Stimulated activated CD8-positive, alpha-beta memory T cell treated with anti-CD3 and anti-CD28 coated beads, Interleukin-7, amount 100 ng/mL, for 48 hours (primary cell): ENCODE measurements around the gene MOB3B.
A peak's percentile ranks its signal among the peaks of the same experiment; 100 is the strongest.

Experiments used
- DNase-seq, 2 donors: peaks; one replicate each; pipeline ENCODE4 v3.0.0-alpha.2; 2020; ENCODE audit warnings: low read depth in 1 of 2; ENCODE audit errors: extremely low read depth in 1 of 2

MOB3B gene

GRCh38 chr9:27529316-27530278 is at the start of gene MOB3B:
MOB3B (minus strand) TSS chr9:27529814; CDS start chr9:27455550, 74,264 bp downstream.
- DNase-seq, result peak; percentile 60

- peak; percentile 80 to 97 for DNase-seq
Measured at GRCh38 chr9:27573634-27574590, 44.3 kb upstream of the MOB3B start.

GRCh38 chr9:27572918-27573633 is 43.5 kb upstream of the MOB3B start, which contains the start of gene C9orf72:
C9orf72 (minus strand) TSS chr9:27573481; CDS start chr9:27567120, 6,361 bp downstream.
- peak; percentile 74 to 77 for DNase-seq

DNA sequence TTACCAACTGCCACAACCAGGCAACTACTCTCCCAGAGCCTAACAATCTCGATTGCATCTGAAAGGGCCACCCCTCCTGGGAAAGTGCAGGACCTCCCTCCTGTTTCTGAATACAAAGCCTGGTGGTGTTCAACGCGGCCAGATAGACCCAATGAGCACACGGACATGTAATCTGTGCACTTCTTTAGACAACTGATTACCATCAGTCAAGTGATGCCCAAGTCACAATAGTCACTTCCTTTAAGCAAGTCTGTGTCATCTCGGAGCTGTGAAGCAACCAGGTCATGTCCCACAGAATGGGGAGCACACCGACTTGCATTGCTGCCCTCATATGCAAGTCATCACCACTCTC is 42.9 kb upstream of the MOB3B start:
- DNase-seq, result peak in 1 of 2 donors; percentile 57

DNA sequence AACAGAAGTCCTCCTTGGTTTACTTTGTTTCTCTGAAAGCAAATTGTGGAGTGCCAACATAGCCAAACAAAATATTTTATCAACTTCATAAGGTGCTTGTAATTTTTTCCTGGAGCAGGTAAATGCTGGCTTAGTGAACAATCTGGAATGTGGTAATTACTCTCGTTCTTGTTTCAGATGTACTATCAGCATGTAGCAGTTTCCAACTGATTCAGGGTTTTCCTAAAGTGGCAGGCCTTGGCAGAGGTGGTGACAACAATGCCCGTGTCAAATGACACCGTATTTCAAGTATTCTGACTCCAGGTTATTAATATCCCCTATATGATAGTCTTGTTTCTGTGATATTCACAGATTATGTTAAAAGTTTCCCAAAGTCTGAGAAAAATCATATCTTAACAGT is 42.4 kb upstream of the MOB3B start:
- no peak for DNase-seq

- no peak for DNase-seq
Measured at GRCh38 chr9:27571011-27571410, 41.4 kb upstream of the MOB3B start.

DNA sequence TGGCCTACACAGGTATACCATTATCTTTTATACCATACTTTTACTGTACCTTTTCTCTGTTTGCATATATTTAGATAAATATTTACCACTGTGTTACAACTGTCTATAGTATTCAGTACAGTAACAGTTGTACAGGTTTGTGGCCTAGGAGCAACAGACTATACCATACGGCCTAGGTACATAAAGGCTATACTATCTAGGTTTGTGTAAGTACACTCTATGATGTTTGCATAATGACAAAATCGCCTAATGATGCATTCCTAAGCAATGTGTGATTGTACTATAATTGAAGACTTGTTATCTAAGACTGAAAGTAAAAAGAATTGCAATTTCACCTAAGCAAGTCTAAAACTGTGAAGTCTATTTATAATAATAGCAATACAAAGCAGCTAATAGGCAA is 39.8 kb upstream of the MOB3B start:
- DNase-seq, result no peak

- DNase-seq, result no peak
Measured at GRCh38 chr9:27566118-27566517, 36.5 kb upstream of the MOB3B start.

DNA sequence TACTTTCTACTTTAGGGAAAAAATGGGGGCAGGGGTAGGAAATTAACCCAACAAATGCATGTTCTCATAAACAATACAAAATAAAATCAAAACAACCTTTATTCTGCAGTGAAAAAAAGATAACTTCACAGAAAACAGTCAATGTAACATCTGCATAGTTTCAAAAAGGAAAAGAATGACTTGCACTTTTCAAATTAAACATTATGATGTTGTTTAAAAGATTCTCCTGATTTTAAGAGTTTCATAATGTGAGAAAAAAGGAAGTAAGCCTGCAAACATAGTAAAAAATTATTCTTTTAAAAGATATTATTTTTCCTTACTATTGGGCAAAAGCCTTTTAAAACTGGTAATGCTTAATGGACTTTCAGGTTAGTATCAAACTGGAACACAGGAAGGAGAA is 36.1 kb upstream of the MOB3B start:
- no peak for DNase-seq

DNA sequence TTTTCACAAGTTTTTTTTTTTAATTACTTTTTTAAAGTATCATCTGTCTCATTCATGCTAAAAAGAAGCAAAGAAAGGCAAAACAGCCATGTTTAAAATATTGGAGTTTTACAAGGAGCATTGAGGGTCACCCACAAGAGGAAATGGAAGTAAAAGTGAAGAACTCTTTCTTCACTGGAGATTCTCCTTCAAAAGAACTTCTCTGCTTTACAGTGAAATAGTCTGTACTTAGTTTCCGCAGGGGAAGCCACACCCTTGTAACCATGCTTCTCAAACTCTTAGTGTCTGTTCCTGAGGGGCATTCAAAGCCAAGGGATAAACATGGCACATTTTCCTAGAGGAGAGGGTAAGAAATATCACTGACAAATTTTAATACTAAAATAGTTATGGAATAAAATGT is 35.1 kb upstream of the MOB3B start:
- DNase-seq, result no peak

- no peak for DNase-seq
Measured at GRCh38 chr9:27563738-27564430, 34.3 kb upstream of the MOB3B start.

DNA sequence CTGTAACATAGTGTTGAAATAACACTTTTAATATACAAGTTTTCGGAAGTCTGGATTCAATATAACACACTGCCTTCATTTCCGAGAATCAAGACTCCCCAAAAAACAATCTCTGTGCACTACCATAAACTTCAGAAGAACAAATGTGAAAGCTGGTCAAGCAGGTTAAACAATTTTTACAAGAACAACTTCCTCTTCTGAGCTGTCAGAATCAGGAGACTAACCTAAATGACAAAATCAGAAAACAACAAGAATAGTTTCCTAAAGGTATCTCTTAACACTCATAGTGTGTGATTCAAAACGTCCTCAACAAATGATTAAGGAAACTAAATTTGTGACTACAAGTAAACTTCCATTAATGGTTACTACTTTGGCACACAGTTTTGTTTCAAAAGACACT is 32.1 kb upstream of the MOB3B start:
- DNase-seq, result no peak

DNA sequence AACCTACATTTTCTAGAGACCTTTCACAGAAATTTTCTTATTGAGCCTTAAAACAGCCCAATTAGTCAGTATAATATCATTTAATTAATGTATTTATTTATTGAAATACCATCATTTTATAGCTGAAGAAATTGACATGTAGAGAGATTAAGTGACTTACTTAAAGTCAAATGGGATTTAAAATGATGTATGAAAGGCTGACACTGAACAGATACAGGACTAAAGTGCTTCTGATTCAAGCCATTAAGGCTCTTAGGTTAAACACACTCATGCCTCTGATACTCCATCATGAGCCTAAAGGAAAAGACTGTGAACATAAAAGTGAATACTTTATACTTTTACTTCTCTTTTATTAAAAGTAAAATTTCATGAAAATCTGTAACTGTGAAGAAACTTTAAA is 30.8 kb upstream of the MOB3B start:
- DNase-seq, result no peak

DNA sequence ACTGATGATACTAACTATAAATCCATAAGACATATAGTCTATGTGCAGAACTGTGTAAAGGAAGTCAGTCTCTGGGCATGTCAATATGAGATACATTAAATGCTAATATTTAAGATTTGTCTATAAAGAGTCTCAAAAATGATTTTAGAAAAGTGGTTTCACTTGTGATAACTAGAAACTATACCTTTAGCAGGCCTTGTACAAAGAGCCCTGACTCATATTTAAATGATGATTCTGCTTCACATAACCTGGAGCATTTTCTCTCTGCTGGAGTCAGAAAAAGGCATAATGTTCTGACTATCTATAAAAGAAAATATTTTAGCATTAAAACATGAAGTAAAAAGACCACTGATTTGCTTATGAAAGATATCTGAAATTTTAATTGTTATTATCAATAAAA is 28.7 kb upstream of the MOB3B start:
- DNase-seq, result no peak

GRCh38 chr9:27556470-27556869 is 26.9 kb upstream of the MOB3B start:
- no peak for DNase-seq

DNA sequence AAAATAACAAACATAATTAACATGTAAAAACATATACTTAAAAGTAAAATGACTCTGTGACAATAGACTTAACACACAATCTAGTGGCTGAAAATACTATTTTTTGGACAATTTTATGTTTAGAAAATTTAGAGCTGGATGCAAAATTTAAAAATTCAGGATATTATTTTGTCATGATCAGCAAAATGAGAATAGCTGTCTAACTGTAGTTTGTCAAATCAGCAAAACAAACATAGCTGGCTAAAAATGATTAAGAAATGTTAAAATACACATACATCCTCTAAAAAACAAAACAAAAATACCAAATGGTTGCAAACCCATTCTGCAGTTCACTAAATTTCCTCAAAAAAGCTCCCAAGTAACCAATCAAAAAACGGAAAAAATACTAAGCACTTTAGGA is 25.1 kb upstream of the MOB3B start:
- no peak for DNase-seq

DNA sequence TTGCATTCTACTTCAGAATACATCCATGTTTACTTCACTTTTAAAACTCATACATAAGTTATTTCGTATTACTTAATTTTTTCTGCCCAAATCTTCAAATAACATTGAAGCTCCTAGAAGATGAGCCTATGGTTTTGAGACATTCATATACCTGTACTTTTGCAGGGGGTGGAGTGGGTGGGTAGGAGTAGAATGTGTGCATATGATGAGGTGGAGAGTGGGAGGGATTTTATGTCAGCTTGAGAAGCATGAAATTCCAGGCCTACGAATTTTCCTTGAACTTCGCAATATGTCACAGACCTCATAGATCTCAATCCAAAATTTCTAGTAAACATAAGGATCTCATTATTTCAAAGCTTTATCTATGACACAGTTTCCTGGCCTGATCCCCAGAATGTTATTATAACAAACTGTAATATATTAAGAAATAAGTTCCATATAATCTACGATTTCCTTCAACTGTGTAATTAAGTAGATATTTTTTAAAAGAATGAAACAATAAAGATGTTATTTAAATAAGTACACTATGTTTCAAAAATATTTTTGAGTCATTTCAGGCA is 19.7 kb upstream of the MOB3B start:
- DNase-seq, result no peak

- DNase-seq, result no peak
Measured at GRCh38 chr9:27548055-27548741, 18.6 kb upstream of the MOB3B start.

DNA sequence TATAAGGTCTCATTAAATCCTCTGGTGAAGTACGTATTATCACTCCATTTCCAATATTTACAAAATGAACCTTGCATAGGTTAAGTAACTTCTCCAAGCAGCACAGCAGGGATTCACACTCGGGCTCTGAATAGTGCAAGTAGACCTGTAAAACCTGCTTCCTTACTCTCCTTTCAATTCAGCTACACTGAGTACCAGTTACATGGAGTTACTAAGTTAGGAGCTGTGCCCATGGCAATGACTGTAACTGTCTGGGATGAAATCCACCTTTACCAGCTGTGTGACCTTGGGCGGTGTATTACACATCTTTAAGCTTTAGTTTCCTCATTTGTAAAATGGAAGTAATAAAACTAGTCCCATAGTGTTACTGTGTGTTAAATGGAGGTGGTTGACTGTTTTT is 15.9 kb upstream of the MOB3B start:
- DNase-seq, result no peak
